H9 (cell line): Measurements from ENCODE around the gene STRIP1. TPM values are rescaled to one million over a fixed set of nuclear protein-coding genes. Genes with fewer than 3 reads are reported as not detected.

Source experiments
- DNase-seq: peaks from one replicate; pipeline ENCODE4 v3.0.0-alpha.2; 2017
- H2AFZ ChIP-seq: one replicate; pipeline ENCODE4 v1.6.1; 2013; ENCODE audit warnings: mild to moderate bottlenecking, low read length, control low read depth, moderate library complexity
- H2AK5ac ChIP-seq: 2 replicates; pipeline ENCODE4 v1.6.1; 2013; ENCODE audit warnings: low read length, control low read depth, mixed read lengths; ENCODE audit not compliant: insufficient read length
- H2BK120ac ChIP-seq: one replicate; pipeline ENCODE4 v1.6.1; 2013; ENCODE audit warnings: low read depth, mild to moderate bottlenecking, low read length, control low read depth, inconsistent platforms; ENCODE audit not compliant: poor library complexity, severe bottlenecking
- H2BK12ac ChIP-seq: 2 replicates; pipeline ENCODE4 v1.6.1; 2013; ENCODE audit warnings: low read length, control low read depth, mixed read lengths, low read depth; ENCODE audit not compliant: insufficient read length
- H2BK15ac ChIP-seq: 2 replicates; pipeline ENCODE4 v1.6.1; 2013; ENCODE audit warnings: low read depth, low read length, control low read depth
- H2BK20ac ChIP-seq: one replicate; pipeline ENCODE4 v1.6.1; 2013; ENCODE audit warnings: low read depth, mild to moderate bottlenecking, low read length, control low read depth, inconsistent platforms; ENCODE audit not compliant: poor library complexity, severe bottlenecking
- H2BK5ac ChIP-seq: 2 replicates; pipeline ENCODE4 v1.6.1; 2013; ENCODE audit warnings: low read length, control low read depth, mixed read lengths; ENCODE audit not compliant: insufficient read length
- H3K14ac ChIP-seq: 2 replicates; pipeline ENCODE4 v1.6.1; 2013; ENCODE audit warnings: low read length, control low read depth; ENCODE audit not compliant: insufficient read depth
- H3K18ac ChIP-seq: 2 replicates; pipeline ENCODE4 v1.6.1; 2013; ENCODE audit warnings: low read depth, mild to moderate bottlenecking, mixed read lengths, low read length, control low read depth; ENCODE audit not compliant: insufficient read length
- H3K23ac ChIP-seq: 2 replicates; pipeline ENCODE4 v1.6.1; 2013; ENCODE audit warnings: low read length, control low read depth, mixed read lengths, low read depth; ENCODE audit not compliant: insufficient read length
- H3K23me2 ChIP-seq: 2 replicates; pipeline ENCODE4 v1.6.1; 2013; ENCODE audit warnings: low read depth, mild to moderate bottlenecking, mixed read lengths, low read length, control low read depth; ENCODE audit not compliant: insufficient read length, poor library complexity, severe bottlenecking
- H3K27ac ChIP-seq: 2 replicates; pipeline ENCODE4 v1.5.1; 2013; ENCODE audit warnings: low read length, control low read depth, mixed read lengths, low read depth; ENCODE audit not compliant: insufficient read length
- H3K27me3 ChIP-seq: 2 replicates; pipeline ENCODE4 v1.6.1; 2013; ENCODE audit warnings: low read length, control low read depth, inconsistent platforms; ENCODE audit not compliant: insufficient read depth
- H3K4ac ChIP-seq: 2 replicates; pipeline ENCODE4 v1.6.1; 2013; ENCODE audit warnings: low read depth, mild to moderate bottlenecking, control low read depth, inconsistent platforms, low read length, moderate library complexity
- H3K4me1 ChIP-seq: 2 replicates; pipeline ENCODE4 v1.6.1; 2013; ENCODE audit warnings: low read length, control low read depth, inconsistent platforms; ENCODE audit not compliant: insufficient read depth
- H3K4me2 ChIP-seq: 2 replicates; pipeline ENCODE4 v1.6.1; 2013; ENCODE audit warnings: low read length, control low read depth, mixed read lengths; ENCODE audit not compliant: insufficient read length, insufficient read depth
- H3K56ac ChIP-seq: 2 replicates; pipeline ENCODE4 v1.6.1; 2013; ENCODE audit warnings: low read depth, mild to moderate bottlenecking, mixed read lengths, low read length, control low read depth; ENCODE audit not compliant: insufficient read length
- H3K79me1 ChIP-seq: 2 replicates; pipeline ENCODE4 v1.6.1; 2013; ENCODE audit warnings: low read depth, mild to moderate bottlenecking, moderate library complexity, low read length, control low read depth, inconsistent platforms; ENCODE audit not compliant: insufficient read depth, poor library complexity, severe bottlenecking
- H3K79me2 ChIP-seq: 2 replicates; pipeline ENCODE4 v1.6.1; 2013; ENCODE audit warnings: low read length, control low read depth, inconsistent platforms; ENCODE audit not compliant: insufficient read depth
- H3K9ac ChIP-seq: 2 replicates; pipeline ENCODE4 v1.6.1; 2013; ENCODE audit warnings: low read length, control low read depth, mixed read lengths; ENCODE audit not compliant: insufficient read length; ENCODE audit errors: extremely low read depth
- H3K9me3 ChIP-seq: one replicate; pipeline ENCODE4 v1.6.1; 2013; ENCODE audit warnings: low read depth, low read length, inconsistent platforms; ENCODE audit not compliant: control insufficient read depth
- H3T11ph ChIP-seq: one replicate; pipeline ENCODE4 v1.6.1; 2013; ENCODE audit warnings: mild to moderate bottlenecking, low read length, control low read depth, inconsistent platforms
- H4K20me1 ChIP-seq: one replicate; pipeline ENCODE4 v1.6.1; 2013; ENCODE audit not compliant: control insufficient read depth, insufficient read length, insufficient read depth
- H4K5ac ChIP-seq: 2 replicates; pipeline ENCODE4 v1.6.1; 2013; ENCODE audit warnings: low read depth, mild to moderate bottlenecking, mixed read lengths, low read length, control low read depth; ENCODE audit not compliant: insufficient read length
- H4K8ac ChIP-seq: replicated peaks from 2 replicates; pipeline ENCODE4 v1.6.1; 2013; ENCODE audit warnings: low read length, control low read depth, mixed read lengths, low read depth; ENCODE audit not compliant: insufficient read length
- H4K91ac ChIP-seq: 2 replicates; pipeline ENCODE4 v1.6.1; 2013; ENCODE audit warnings: low read depth, mild to moderate bottlenecking, moderate library complexity, mixed read lengths, low read length, control low read depth; ENCODE audit not compliant: insufficient read length
- H3K27ac Mint-ChIP-seq, 3 experiments: 2 replicates in 2 of 3; 3 replicates in 1 of 3; pipeline ENCODE4 v1.8.0; 2020 to 2021; ENCODE audit warnings: mixed read lengths in 3 of 3, mild to moderate bottlenecking in 1 of 3, moderate library complexity in 1 of 3
- H3K27me3 Mint-ChIP-seq: 2 replicates; pipeline ENCODE4 v1.8.0; 2021; ENCODE audit warnings: low read depth, mild to moderate bottlenecking, moderate library complexity, mixed read lengths
- H3K36me3 Mint-ChIP-seq, 3 experiments: 2 replicates in 2 of 3; 3 replicates in 1 of 3; pipeline ENCODE4 v1.8.0; 2020 to 2021; ENCODE audit warnings: low read depth in 3 of 3, mixed read lengths in 3 of 3; ENCODE audit not compliant: insufficient read depth in 1 of 3
- H3K4me1 Mint-ChIP-seq, 2 experiments: 2 replicates each; pipeline ENCODE4 v1.8.0; 2020; ENCODE audit warnings: mixed read lengths in 2 of 2
- H3K4me3 Mint-ChIP-seq, 2 experiments: 2 replicates in 1 of 2; 3 replicates in 1 of 2; pipeline ENCODE4 v1.8.0; 2020 to 2021; ENCODE audit warnings: mild to moderate bottlenecking in 2 of 2, mixed read lengths in 2 of 2, moderate library complexity in 1 of 2
- H3K9me3 Mint-ChIP-seq, 2 experiments: 2 replicates in 1 of 2; 3 replicates in 1 of 2; pipeline ENCODE4 v1.8.0; 2020; ENCODE audit warnings: mild to moderate bottlenecking in 2 of 2, mixed read lengths in 2 of 2, moderate library complexity in 1 of 2
- WGBS: extraction: QIAGEN DNeasy Blood & Tissue Kit; methylation state at CpG from one replicate; pipeline ENCODE4 v1.1.7; 2013; ENCODE audit warnings: missing lambda C conversion rate, low lambda C conversion rate, mixed read lengths; ENCODE audit not compliant: insufficient read length; ENCODE audit errors: extremely low coverage; 5-methylcytosine and 5-hydroxymethylcytosine counted together
- total RNA-seq: library from RNA; stranded (reverse); gene quantifications from 2 replicates; pipeline ENCODE4 v1.2.1, GENCODE V29; 2021
- TF ChIP-seq, protein P1 (sequence below): fragments of 200-600 bp; sonication (generic); conservative IDR thresholded peaks from 3 replicates; pipeline ENCODE4 v1.8.0; 2021; ENCODE audit warnings: antibody characterized with exemption, mild to moderate bottlenecking

Gene STRIP1
- total RNA-seq, 1 experiment from 2014 or later, result 43.6 TPM

DNA sequence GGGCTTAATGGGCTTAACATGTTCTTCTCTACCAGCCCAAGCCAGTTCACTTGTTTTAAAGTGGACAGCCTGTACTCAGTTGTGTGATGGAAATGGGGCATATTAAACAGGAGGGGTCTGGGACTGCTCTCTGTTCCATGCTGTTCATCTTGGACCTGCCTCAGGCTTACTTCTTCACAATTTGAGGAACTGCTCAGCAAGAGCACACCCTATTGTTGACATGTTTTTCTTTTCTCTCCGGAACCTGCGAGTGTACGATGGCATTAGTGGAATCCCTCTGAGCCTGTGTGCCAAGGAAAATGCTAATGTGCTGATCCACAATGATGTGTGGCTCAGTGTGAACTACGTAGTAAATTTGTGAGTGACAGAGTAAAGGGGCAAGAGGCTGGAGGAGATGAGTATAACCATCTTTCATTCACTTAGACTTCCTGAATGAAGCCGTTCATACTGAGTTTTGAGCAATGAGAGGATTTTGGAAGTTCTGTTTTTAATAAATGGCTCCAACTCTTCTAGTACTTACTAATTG, 43.0 kb upstream of the STRIP1 start:
- H3K4me2 ChIP-seq, result no peak overlapping the region
- H2BK12ac ChIP-seq, result no peak overlapping the region
- H3K36me3 Mint-ChIP-seq, result peaks cover 2 to 23% (median 18%) of the 10 kb centered on the region in 3 experiments; a peak in 5 of 7 replicates
- H3K4me1 ChIP-seq, result no peaks in the 10 kb centered on the region
- no peak overlapping the region for H3K23ac ChIP-seq
- DNase-seq, result no peak
- H3K23me2 ChIP-seq, result no peaks in the 10 kb centered on the region
- WGBS, result no CpG with 5 or more reads among the region's 5 CpGs
- H2BK120ac ChIP-seq, result no peak overlapping the region
- no peak overlapping the region for H3K14ac ChIP-seq
- H3K27ac ChIP-seq, result no peak overlapping the region
- peaks cover 9% of the 10 kb centered on the region; the same call in 1 of the 2 replicates for H3K79me2 ChIP-seq
- no peak overlapping the region for H3K4ac ChIP-seq
- peaks cover 4% of the 10 kb centered on the region for H3K79me1 ChIP-seq
- no peaks in the 10 kb centered on the region for H3K27me3 ChIP-seq
- no peak overlapping the region for H4K8ac ChIP-seq
- no peak overlapping the region for H3K27ac Mint-ChIP-seq
- TF ChIP-seq, protein P1, sequence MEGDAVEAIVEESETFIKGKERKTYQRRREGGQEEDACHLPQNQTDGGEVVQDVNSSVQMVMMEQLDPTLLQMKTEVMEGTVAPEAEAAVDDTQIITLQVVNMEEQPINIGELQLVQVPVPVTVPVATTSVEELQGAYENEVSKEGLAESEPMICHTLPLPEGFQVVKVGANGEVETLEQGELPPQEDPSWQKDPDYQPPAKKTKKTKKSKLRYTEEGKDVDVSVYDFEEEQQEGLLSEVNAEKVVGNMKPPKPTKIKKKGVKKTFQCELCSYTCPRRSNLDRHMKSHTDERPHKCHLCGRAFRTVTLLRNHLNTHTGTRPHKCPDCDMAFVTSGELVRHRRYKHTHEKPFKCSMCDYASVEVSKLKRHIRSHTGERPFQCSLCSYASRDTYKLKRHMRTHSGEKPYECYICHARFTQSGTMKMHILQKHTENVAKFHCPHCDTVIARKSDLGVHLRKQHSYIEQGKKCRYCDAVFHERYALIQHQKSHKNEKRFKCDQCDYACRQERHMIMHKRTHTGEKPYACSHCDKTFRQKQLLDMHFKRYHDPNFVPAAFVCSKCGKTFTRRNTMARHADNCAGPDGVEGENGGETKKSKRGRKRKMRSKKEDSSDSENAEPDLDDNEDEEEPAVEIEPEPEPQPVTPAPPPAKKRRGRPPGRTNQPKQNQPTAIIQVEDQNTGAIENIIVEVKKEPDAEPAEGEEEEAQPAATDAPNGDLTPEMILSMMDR, result no peak
- no peaks in the 10 kb centered on the region for H4K20me1 ChIP-seq
- H2AK5ac ChIP-seq, result no peak overlapping the region
- H4K5ac ChIP-seq, result no peak overlapping the region
- H2BK5ac ChIP-seq, result no peak overlapping the region
- no peak overlapping the region for H2BK15ac ChIP-seq
- H2BK20ac ChIP-seq, result no peak overlapping the region
- H3K27me3 Mint-ChIP-seq, result no peaks in the 10 kb centered on the region
- no peak overlapping the region for H3K18ac ChIP-seq
- no peak overlapping the region for H2AFZ ChIP-seq
- H3T11ph ChIP-seq, result no peak overlapping the region
- peaks cover 9 to 20% of the 10 kb centered on the region in 2 experiments for H3K4me1 Mint-ChIP-seq
- H3K4me3 Mint-ChIP-seq, result no peak overlapping the region
- H3K9ac ChIP-seq, result no peak overlapping the region
- H3K9me3 ChIP-seq, result no peaks in the 10 kb centered on the region
- no peak overlapping the region for H3K56ac ChIP-seq
- H3K9me3 Mint-ChIP-seq, result no peaks in the 10 kb centered on the region
- no peak overlapping the region for H4K91ac ChIP-seq
